CD4-positive, alpha-beta T cell treated with Interleukin-10 for 1 hour (primary cell): ENCODE data around the gene OR52B2.

Experiments
- DNase-seq: peaks from one replicate; pipeline ENCODE4 v3.0.0-alpha.2; 2020

The OR52B2 gene

DNA sequence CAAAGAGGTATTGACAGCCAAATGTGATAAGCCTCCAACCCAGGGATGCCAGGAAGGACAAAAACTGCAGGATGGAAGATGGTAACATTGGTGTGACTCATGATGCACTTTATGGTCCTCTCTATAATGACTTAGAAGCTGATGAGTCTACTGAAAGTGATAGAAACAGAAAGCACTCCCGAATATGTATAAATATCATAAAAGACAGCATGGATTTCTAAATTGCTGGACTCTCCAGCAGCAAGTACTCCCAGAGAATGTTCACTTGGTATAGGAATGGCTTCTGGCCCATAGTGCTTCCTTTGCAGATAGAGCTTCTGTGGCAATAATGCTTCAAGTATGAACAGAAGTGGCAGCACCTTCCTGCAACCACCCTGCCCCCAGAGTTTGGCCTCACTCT is at the start of gene OR52B2:
TSS of gene OR52B2 (minus strand) at position 101 of the 400 bp plus-strand sequence. CDS start at position 101, 0 bp downstream.
- no peak for DNase-seq

DNA sequence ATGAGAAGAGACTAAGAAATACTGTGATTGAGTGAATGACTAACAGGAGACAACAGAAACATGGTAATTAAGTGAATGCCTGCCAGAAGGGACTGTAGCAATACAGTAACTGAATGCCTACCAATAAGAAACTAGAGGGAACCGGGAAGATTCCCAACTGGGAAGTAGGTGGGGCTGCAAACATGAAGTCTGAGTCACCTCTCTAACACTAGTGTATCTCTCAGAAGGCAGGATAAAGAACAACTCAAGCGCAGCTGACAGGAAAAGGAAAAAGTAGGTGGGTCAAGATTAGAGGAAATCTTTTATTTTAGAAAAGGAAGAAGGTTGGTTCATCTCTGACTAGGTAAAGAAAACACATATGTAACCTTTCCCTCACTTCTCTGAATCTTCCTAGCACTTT is 49.2 kb upstream of the OR52B2 start:
- DNase-seq: no peak

DNA sequence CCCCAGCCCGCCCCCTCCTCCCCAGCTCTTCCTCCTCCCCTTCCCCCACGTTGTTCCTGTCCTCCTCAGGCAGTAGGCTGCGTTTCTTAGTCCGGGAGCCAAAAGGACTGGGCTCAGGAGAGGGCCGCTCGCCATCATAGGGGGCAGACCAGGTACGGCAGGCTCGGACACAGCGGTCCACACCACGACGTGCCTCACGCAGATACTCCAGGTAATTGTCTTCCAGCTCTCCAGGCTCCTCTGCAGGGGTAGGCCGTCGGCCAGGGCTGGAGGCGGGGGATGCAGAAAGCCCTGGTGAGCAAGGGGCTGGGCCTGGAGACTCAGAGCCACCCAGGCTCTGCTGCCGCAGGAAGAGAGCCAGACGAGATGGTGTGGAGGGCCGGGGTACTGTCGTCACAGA is 47.6 kb upstream of the OR52B2 start:
- DNase-seq: no peak

DNA sequence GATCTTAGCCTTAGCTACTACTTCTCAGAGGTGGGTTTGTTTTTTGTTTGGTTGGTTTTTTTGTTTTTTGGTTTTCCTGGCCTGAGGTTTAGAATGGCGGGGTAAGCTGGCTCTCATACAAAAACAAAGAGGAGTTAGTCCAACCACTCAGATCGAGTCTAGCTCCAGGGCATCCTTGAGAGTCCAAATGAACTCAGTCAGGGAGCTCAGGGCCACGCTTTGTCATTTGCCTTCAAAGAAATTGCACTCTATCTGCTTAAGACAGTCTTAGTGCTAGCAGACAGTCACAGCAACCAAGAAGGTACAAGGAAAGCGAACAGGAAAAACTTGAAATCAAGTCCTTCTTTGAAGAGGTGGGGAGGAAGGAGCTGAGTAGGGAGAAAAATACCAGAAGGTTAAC is 46.4 kb upstream of the OR52B2 start:
- DNase-seq: no peak

DNA sequence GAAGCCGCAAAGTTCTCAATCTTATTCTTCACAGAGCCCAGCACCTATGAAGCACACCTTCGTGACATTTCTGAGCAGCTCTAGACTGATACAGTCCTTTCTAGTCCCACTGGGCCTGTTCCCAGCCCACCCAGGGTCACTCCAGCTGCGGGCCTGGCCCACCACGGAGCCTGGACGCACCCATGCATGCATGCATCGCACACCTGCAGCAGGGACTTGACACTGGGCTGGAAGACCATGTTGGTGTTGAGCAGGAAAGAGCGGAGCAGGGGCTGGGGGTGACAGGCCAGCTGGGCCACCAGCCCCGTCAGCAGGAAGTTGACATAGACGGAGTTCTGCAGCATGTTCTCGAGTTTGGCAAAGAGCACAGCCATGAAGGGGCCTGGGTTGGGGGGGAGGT is 44.4 kb upstream of the OR52B2 start:
- DNase-seq: no peak

DNA sequence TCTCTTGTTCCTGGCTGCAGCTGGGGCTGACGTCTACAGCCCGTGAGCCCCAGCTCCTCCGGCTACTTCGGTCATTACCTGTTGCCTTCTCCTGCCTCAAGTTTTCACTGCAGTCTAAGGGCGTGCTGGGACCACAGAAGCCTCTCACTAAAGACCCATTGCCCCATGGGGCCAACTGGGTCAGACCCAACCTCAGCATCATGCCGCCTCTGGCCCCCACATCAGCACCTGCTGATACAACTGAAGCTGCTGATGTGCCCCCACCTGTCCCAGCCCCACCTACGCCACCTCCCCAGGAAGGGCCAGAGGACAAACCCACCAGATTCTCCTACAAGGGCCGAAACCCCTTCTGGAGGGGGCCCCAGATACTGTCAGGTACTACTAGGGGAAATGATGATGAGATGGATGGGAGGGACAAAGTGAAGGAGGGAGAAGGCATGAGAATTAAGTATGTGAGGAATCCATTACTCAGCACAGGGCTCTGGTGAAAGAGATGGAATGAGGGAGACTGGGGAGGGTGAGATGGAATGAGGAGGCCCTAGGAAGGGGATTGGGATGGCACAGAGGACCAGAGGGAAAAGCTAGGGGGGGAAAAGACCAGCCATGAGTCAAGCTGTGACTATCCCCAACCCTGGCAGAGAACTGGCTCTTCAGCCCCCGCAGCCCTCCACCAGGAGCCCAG is 40.3 kb upstream of the OR52B2 start:
- no peak for DNase-seq

DNA sequence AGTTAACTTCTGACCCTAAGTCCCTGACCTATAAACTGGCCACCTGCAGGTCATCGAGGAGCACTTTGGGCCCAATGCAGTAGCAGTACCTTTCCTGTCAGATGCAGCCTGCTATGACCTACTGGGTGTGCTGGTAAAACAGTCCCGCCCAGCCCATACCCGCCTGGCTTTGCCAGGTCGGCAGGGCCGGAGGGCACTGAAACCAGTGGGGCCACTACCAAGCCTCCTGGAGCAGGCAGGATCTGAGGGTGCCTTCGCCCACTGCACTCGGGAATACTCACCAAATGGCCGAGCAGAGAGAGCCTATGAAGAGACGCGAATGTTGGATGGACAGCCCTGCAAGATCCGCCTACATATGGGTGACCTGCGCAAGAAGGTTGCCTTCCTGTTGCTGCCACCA is 39.7 kb upstream of the OR52B2 start:
- no peak for DNase-seq

DNA sequence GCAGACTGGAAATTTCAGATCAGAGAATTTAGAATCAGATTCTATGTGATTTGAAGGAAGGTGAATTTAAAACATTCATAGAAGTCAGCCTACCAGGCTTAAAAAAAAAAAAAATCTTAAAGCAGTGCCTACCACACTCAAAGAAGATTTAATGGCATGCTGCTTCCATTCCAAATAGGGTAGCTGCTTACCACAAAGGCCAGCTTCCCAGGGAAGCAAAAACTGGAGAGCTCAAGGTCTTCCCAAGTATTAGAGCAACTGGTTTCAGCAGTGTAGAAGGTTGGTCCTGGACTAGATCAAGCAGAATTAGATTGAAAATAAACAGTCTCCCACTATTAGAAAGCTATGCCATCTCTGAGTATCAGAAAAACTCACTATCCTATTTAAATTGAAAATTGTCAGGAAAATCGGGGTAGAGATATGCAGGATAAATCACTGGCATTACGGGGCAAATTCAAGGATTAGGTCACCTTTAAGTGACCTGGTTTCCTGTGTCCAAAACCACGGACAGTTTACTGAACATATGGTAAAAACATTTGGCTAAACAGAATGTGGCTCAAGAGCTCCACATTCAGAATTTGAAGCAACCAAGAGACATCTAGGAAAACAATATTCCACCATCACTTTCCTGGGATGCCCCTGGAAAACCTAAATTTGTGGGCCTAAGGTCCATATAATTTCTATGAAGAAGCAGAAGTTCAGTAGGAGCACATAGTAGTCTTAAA is 36.5 kb upstream of the OR52B2 start:
- DNase-seq: no peak

DNA sequence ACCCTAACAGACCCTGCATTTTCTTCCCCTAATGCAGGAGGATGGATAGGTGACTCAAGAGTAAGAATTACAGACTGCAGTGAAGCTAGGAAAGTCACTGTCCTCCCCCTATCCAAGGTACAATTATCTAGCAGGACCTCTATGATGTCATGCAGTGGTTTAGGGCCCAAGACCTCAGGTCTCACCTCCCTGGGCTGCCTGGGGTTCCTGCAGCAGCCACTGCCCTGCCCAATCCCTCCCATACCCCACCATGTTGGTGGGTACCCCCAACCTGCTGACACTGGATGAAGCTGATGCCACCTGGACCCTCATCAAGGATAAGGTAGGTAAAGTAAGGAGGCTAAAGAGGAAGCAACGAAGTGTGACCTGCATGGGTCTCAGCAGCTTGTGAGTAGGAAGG is 35.2 kb upstream of the OR52B2 start, which contains the start of gene C11orf42:
TSS of gene C11orf42 (plus strand) at position 192 of the 400 bp plus-strand sequence. CDS start at position 251, 59 bp downstream.
- no peak for DNase-seq

DNA sequence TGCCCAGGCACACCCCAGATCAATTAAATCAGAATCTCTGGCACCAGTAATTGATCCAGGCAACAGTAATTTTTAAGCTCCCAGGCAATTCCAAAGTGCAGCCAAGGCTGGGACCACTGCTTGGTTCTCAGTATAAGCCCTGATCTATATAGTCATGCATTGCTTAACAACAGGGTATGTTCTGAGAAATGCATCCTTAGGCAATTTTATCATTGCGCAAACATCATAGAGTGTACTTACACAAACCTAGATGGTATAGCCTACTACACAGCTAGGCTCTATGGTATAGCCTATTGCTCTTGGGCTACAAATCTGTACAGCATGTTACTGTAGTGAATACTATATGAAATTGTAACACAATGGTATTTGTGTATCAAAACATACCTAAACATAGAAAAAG is 34.6 kb upstream of the OR52B2 start:
- no peak for DNase-seq

DNA sequence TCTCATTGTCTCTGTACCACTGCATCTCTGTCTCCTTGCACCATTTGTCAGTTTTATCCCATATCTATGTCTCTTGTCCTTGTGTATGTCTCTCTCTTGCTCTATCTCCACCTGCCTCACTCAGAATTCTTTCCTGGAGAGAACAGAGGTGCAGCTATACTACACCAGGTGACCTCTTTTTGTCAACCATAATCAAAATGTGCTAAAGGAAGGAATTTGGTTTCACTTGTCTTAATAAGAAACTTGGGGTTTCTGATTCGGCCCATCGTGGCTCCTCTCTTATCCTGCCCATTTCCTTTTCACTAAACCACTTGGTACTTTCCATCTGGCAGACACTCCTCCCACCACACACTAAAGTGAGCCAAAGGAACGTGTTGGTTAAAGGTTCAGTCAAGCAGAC is 33.2 kb upstream of the OR52B2 start:
- DNase-seq: peak; percentile 39

DNA sequence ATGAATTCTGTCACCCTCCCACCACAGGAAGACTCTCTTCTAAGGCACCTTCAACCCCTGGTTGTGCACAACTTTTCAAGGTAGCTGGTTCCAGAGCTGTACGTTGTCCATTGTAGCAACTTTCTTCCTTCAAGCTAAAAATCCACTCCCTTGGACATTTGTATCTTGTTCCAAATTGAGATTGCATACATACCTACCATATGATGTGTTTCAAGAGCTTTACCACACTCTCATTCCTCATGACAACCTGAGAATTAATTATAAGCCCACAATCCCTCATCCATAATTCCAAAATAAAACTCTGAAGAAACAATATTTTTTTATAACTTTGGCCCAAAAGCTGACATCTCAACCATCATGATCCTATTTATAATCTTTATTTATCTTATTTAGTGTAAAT is 31.9 kb upstream of the OR52B2 start:
- no peak for DNase-seq

DNA sequence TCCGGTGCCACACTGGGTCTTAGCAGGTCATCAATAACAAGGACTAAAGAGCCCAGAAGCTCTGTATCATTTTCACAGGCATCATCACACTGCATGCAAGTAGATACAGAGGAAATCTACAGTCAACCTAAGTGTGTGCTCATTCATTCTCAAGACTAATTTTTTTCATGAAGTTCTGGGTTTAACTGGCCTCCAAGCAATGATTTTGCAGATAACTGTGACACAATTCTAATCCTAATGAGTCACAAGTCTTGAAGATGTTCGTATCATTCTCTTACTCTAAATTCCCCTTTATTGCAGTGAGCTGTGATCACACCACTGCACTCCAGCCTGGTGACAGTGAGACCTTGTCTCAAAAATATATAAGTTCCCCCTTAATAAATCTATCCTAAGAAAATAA is 31.4 kb upstream of the OR52B2 start:
- DNase-seq: no peak

DNA sequence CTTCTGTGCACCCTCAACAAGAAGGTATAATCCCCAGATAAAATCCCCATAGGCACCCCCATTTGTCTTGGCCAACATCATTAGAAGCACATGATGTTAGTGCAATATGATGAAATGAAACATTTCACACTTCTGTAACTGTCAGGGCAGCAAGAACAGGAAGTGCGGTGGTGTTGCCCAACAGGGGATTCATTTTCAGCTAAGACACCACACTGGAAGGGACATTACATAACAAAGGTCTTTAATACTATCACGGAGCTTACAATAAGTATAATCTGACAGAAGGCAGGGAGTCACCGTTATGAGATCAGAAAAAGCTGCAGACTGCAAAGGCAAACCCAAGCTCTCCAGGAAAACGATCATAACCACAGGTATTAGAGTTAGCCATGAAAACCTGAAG is 30.8 kb upstream of the OR52B2 start:
- DNase-seq: peak; percentile 47

DNA sequence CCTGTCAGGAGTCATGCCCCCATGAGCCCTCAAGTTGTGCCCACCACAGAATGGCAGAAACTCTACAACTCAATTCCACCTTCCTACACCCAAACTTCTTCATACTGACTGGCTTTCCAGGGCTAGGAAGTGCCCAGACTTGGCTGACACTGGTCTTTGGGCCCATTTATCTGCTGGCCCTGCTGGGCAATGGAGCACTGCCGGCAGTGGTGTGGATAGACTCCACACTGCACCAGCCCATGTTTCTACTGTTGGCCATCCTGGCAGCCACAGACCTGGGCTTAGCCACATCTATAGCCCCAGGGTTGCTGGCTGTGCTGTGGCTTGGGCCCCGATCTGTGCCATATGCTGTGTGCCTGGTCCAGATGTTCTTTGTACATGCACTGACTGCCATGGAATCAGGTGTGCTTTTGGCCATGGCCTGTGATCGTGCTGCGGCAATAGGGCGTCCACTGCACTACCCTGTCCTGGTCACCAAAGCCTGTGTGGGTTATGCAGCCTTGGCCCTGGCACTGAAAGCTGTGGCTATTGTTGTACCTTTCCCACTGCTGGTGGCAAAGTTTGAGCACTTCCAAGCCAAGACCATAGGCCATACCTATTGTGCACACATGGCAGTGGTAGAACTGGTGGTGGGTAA is 29.2 kb upstream of the OR52B2 start, which contains the start of gene OR52W1:
TSS of gene OR52W1 (plus strand) at position 51 of the 637 bp plus-strand sequence. CDS start at position 51, 0 bp downstream.
- no peak for DNase-seq

DNA sequence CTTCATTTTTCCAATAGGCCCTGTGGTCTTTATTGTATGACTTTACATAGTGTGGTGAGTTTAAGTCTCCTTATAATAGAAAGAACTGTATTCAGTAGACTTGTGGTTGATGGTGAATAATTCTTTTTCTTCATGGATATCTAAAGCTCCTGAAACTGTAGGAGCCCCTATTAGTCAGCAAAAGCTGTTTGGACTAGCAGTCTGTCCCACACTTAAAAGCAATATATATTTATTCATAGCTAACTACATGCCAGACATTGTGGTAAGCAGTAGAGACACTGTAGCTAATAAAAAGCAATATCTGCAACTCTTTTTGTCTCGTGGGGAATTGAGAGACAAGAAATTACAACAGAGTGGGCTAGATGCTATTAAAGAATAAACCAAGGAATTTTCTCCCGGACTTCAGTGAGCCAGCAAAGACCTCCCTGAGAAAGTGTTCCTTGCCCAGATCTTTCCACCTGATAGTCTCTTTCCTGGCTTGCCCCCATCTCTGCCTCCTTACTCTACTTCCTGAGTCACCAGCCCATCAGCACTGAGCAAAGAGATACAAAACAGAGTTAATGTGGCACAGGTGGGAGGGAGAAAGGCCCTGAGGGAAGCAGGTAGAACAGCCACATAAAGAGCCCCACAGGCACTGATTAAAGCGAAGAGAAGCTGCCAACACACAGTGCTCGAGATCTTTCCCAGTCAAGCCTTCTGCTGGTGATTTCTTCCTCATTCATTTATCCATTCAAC is 27.5 kb upstream of the OR52B2 start:
- DNase-seq: no peak

DNA sequence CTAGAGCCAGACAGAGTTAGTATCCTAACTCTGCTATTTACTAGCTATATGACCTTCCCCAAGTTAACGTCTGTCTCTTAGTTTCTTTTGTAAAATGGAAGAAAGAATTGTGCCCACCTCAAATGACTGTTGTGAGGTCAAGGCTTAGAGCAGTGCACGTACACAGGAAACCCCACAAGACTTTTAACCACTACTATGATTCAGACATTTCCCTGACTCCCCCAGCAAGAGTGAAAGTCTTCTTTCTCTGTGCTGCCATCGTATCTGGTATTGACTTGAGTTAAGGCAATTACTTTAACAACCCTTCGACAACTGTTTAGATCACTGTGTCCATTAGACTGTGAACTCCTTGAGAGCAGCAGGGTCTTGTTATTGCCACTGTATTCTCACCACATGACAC is 26.3 kb upstream of the OR52B2 start:
- DNase-seq: peak; percentile 13

DNA sequence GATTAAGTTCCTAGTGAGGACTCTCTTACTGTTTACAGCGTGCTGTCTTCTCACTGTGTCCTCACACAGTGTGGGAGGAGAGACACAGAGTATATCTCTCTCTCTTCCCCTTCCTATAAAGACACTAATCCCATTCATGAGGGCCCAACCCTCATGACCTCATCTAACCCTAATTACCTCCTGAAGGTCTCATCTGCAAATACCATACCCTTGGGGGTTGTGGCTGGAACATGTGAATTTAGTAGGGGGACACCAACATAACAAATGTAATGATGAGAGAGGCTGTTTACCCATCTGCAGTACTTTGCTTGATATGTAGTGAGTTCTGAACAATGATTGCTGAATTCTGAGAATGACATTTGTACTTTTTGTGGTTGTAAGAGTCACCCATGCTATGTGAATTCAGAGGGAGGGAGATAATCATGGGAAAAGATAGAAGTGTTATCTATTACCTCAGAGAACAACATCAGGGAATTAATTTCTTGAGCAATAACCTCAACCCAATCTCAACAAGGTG is 24.0 kb upstream of the OR52B2 start:
- DNase-seq: no peak

DNA sequence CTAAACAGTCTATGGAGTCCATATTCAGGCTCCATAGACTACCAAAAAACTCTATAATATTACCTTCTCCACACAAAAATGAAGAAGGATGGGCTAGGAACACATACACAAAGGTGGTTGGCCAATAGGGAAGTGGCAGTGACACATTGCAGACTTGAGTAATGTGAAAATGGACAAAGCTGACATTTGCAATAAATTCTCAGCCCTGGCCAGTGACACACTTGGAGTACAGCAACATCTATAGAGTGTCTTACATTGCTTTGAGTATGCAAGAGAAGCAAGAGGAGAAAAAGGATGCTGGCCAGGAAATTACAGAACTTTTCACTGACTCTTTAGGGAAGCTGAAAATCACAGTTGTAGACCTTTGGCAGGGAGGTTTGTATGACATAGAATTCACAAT is 21.6 kb upstream of the OR52B2 start:
- DNase-seq: no peak

DNA sequence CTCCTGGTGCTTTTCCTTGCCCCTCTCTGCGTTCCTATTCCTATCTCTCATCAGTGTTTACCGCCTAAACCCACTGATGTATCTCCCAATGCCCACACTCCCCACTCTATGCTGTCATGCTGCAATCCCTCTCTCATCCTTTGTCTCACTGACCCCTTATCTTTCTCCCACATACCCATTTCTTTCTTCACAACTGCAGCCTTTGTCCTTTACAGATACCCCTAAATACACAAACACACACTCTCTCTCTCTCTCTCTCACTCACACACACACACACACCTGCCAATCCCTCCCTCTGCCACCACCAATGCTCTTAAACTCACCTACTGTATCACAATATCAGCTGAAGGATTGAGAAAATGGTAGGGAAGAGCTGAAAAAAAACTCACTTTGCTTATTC is 5.3 kb upstream of the OR52B2 start:
- DNase-seq: no peak

DNA sequence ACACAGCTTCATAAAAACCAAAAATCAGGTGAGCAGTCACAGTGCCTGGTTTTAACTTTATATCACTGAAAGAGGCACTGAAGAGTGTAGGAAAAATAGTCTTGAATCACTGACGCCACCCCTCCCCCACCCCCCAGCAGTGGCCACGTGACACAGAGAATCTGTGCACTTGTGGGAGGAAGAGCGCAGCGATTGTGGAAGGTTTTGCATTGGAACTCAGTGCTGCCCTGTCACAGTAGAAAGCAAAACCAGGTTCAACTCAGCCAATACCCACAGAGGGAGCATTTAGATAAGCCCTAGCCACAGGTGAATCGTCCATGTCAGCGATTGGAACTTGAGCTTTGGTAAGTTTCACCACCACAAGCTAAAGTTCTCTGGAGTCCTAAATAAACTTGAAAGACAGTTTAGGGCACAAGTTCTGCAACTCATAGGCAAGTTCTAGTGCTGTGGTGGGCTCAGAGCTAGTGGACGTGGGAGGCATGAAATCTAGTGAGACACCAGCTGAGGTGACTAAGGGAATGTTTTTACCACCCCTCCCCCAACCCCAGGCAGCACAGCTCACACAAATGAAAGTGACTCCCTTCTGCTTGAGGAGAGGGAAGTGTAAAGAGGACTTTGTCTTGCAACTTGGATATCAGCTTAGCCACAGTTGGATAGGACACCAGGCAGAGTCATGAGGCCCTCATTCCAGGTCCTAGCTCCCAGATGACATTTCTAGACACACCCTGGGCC is 13.3 kb downstream of the OR52B2 start:
- DNase-seq: no peak

DNA sequence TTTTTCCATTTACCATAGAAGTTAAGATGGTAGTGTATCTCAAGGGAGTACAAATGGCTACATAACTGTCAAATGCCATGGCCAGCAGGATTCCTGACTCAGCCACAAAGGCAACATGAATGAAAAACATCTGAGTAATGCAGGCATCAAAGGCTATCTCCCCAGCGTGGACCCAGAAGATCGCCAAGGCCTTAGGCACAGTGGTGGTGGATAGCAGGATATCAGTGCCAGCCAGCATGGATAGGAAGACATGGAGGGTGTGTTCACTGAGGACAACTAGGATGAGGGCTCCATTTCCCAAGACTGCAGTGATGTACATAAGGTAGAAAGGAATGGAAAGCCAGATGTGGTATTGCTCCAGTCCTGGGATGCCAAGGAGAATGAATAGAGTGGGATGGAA is 18.0 kb downstream of the OR52B2 start:
- DNase-seq: no peak
